ENCODE results near the gene WDSUB1.

The WDSUB1 gene

DNA sequence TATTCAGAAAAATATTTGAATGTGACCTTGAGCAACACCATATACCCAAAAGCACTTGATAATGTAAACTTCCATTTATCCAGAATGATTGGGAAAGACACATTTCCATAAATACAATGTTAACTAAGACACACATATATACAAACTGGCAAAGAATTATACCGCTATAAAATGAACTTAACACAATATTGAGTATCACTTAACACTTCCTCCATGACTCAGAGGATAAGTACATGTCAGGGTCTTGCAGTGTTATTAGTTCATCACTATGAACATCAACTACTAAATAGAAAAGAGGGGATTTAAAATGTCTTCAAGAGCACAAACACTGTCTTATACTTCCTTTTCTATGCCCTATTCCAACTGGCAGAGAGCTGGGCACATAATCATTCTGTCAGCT lies 18.6 kb downstream of the WDSUB1 start:
- H3K4me1 ChIP-seq (ENCODE audit: control insufficient read depth in 1 of 2, insufficient read depth in 2 of 2, low read length in 2 of 2) = no peaks in the 10 kb centered on the region
- no peaks in the 10 kb centered on the region for H3K27me3 ChIP-seq (ENCODE audit: control insufficient read depth in 1 of 2, insufficient read depth in 2 of 2, low read length in 2 of 2)
- H3K27ac ChIP-seq (ENCODE audit: low read depth, low read length) = no peak overlapping the region
- H3K4me3 ChIP-seq (ENCODE audit: low read depth in 1 of 2, low read length in 2 of 2) = no peak overlapping the region
- peaks cover 4 to 14% of the 10 kb centered on the region in 2 donors for H3K36me3 ChIP-seq (ENCODE audit: control insufficient read depth in 1 of 2, insufficient read depth in 2 of 2, low read length in 2 of 2)
- no peak overlapping the region for H3K9ac ChIP-seq (ENCODE audit: low read depth in 1 of 2, low read length in 2 of 2)
- H3K9me3 ChIP-seq (ENCODE audit: control insufficient read depth in 1 of 2, low read length in 2 of 2) = no peaks in the 10 kb centered on the region

- Histone ChIP-seq H3K9ac (ENCODE audit: low read depth in 1 of 2, low read length in 2 of 2) (no peak overlapping the region), H3K9me3 (ENCODE audit: control insufficient read depth in 1 of 2, low read length in 2 of 2) (no peaks in the 10 kb centered on the region), H3K27ac (ENCODE audit: low read depth, low read length) (no peak overlapping the region), H3K36me3 (ENCODE audit: control insufficient read depth in 1 of 2, insufficient read depth in 2 of 2, low read length in 2 of 2) (peaks cover 3 to 10% of the 10 kb centered on the region in 2 donors), H3K4me3 (ENCODE audit: low read depth in 1 of 2, low read length in 2 of 2) (no peak overlapping the region), H3K4me1 (ENCODE audit: control insufficient read depth in 1 of 2, insufficient read depth in 2 of 2, low read length in 2 of 2) (no peaks in the 10 kb centered on the region), H3K27me3 (ENCODE audit: control insufficient read depth in 1 of 2, insufficient read depth in 2 of 2, low read length in 2 of 2) (no peaks in the 10 kb centered on the region)
These were observed 19.9 kb downstream of the WDSUB1 start for GRCh38 chr2:159266554-159266953.

GRCh38 chr2:159265171-159265576 lies 21.3 kb downstream of the WDSUB1 start:
- H3K36me3 ChIP-seq (ENCODE audit: control insufficient read depth in 1 of 2, insufficient read depth in 2 of 2, low read length in 2 of 2) = peaks cover 0 to 2% of the 10 kb centered on the region in 2 donors
- no peak overlapping the region for H3K9ac ChIP-seq (ENCODE audit: low read depth in 1 of 2, low read length in 2 of 2)
- H3K4me3 ChIP-seq (ENCODE audit: low read depth in 1 of 2, low read length in 2 of 2) = no peak overlapping the region

DNA sequence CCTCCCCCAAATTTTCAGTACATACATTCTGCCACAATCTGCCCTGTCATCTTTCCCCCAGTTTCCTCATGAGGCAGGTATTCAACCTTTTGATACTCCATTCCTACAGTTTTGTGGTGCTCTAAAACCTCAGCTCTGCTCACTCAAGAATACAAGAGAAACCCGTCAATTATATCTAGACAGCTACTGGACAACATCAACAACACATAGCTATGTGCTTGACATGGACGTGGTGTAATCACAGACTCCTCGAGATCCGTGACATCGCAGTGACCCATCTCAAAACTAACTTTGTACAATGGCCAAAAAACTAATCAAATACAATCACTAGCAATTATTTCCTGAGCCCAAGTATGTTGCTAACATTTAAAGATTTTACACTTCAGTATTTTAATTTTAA lies 23.6 kb downstream of the WDSUB1 start:
- no peaks in the 10 kb centered on the region for H3K27me3 ChIP-seq (ENCODE audit: control insufficient read depth in 1 of 2, insufficient read depth in 2 of 2, low read length in 2 of 2)
- no peak overlapping the region for H3K27ac ChIP-seq (ENCODE audit: low read depth, low read length)

More at GRCh38 chr2:159265171-159265576, 21.3 kb downstream of the WDSUB1 start:
- Histone ChIP-seq H3K9me3 (ENCODE audit: control insufficient read depth in 1 of 2, low read length in 2 of 2) (no peaks in the 10 kb centered on the region), H3K27ac (ENCODE audit: low read depth, low read length) (no peak overlapping the region), H3K4me1 (ENCODE audit: control insufficient read depth in 1 of 2, insufficient read depth in 2 of 2, low read length in 2 of 2) (no peaks in the 10 kb centered on the region), H3K27me3 (ENCODE audit: control insufficient read depth in 1 of 2, insufficient read depth in 2 of 2, low read length in 2 of 2) (no peaks in the 10 kb centered on the region)

GRCh38 chr2:159262226-159262625 lies 24.3 kb downstream of the WDSUB1 start:
- Histone ChIP-seq H3K9ac (ENCODE audit: low read depth in 1 of 2, low read length in 2 of 2) (no peak overlapping the region), H3K36me3 (ENCODE audit: control insufficient read depth in 1 of 2, insufficient read depth in 2 of 2, low read length in 2 of 2) (no peaks in the 10 kb centered on the region), H3K27me3 (ENCODE audit: control insufficient read depth in 1 of 2, insufficient read depth in 2 of 2, low read length in 2 of 2) (no peaks in the 10 kb centered on the region), H3K27ac (ENCODE audit: low read depth, low read length) (no peak overlapping the region), H3K4me1 (ENCODE audit: control insufficient read depth in 1 of 2, insufficient read depth in 2 of 2, low read length in 2 of 2) (no peaks in the 10 kb centered on the region), H3K4me3 (ENCODE audit: low read depth in 1 of 2, low read length in 2 of 2) (no peak overlapping the region), H3K9me3 (ENCODE audit: control insufficient read depth in 1 of 2, low read length in 2 of 2) (no peaks in the 10 kb centered on the region)

More for the DNA sequence above, 23.6 kb downstream of the WDSUB1 start:
- Histone ChIP-seq H3K4me1 (ENCODE audit: control insufficient read depth in 1 of 2, insufficient read depth in 2 of 2, low read length in 2 of 2) (no peaks in the 10 kb centered on the region), H3K4me3 (ENCODE audit: low read depth in 1 of 2, low read length in 2 of 2) (no peak overlapping the region), H3K9me3 (ENCODE audit: control insufficient read depth in 1 of 2, low read length in 2 of 2) (no peaks in the 10 kb centered on the region), H3K36me3 (ENCODE audit: control insufficient read depth in 1 of 2, insufficient read depth in 2 of 2, low read length in 2 of 2) (peaks cover 0 to 2% of the 10 kb centered on the region in 2 donors), H3K9ac (ENCODE audit: low read depth in 1 of 2, low read length in 2 of 2) (no peak overlapping the region)

DNA sequence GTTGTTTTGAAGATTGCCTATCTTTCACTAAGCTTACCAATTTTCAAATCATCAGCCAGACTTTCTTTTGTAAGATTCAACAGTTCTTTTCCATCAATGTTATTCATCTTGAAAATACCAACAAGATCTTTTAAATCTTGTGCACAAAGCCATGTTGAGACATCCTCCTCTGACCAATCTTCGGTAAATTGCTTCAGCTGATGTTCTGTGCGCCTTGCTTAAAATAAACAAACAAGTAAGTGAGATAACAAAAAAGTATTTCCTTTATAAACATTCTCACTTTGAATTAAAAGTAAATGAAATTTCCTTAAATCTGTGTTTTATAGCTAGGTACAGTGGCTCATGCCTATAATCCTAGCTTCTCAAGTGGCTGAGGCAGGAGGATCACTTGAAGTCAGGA lies 30.3 kb downstream of the WDSUB1 start:
- no peaks in the 10 kb centered on the region for H3K4me1 ChIP-seq (ENCODE audit: control insufficient read depth in 1 of 2, insufficient read depth in 2 of 2, low read length in 2 of 2)
- no peaks in the 10 kb centered on the region for H3K27me3 ChIP-seq (ENCODE audit: control insufficient read depth in 1 of 2, insufficient read depth in 2 of 2, low read length in 2 of 2)
- H3K9ac ChIP-seq (ENCODE audit: low read depth in 1 of 2, low read length in 2 of 2) = no peak overlapping the region
- H3K27ac ChIP-seq (ENCODE audit: low read depth, low read length) = no peak overlapping the region
- H3K36me3 ChIP-seq (ENCODE audit: control insufficient read depth in 1 of 2, insufficient read depth in 2 of 2, low read length in 2 of 2) = peaks cover 3 to 7% of the 10 kb centered on the region in 2 donors
- H3K4me3 ChIP-seq (ENCODE audit: low read depth in 1 of 2, low read length in 2 of 2) = no peak overlapping the region
- no peaks in the 10 kb centered on the region for H3K9me3 ChIP-seq (ENCODE audit: control insufficient read depth in 1 of 2, low read length in 2 of 2)

GRCh38 chr2:159252905-159253304 lies 33.6 kb downstream of the WDSUB1 start:
- Histone ChIP-seq H3K4me1 (ENCODE audit: control insufficient read depth in 1 of 2, insufficient read depth in 2 of 2, low read length in 2 of 2) (peaks cover 0 to 4% of the 10 kb centered on the region in 2 donors), H3K9ac (ENCODE audit: low read depth in 1 of 2, low read length in 2 of 2) (no peak overlapping the region), H3K4me3 (ENCODE audit: low read depth in 1 of 2, low read length in 2 of 2) (no peak overlapping the region), H3K36me3 (ENCODE audit: control insufficient read depth in 1 of 2, insufficient read depth in 2 of 2, low read length in 2 of 2) (peaks cover 3 to 7% of the 10 kb centered on the region in 2 donors), H3K27me3 (ENCODE audit: control insufficient read depth in 1 of 2, insufficient read depth in 2 of 2, low read length in 2 of 2) (no peaks in the 10 kb centered on the region), H3K9me3 (ENCODE audit: control insufficient read depth in 1 of 2, low read length in 2 of 2) (no peaks in the 10 kb centered on the region), H3K27ac (ENCODE audit: low read depth, low read length) (no peak overlapping the region)

- H3K9ac ChIP-seq (ENCODE audit: low read depth in 1 of 2, low read length in 2 of 2) = no peak overlapping the region
- H3K4me3 ChIP-seq (ENCODE audit: low read depth in 1 of 2, low read length in 2 of 2) = no peak overlapping the region
- no peak overlapping the region for H3K27ac ChIP-seq (ENCODE audit: low read depth, low read length)
- H3K27me3 ChIP-seq (ENCODE audit: control insufficient read depth in 1 of 2, insufficient read depth in 2 of 2, low read length in 2 of 2) = no peaks in the 10 kb centered on the region
- peaks cover 0 to 4% of the 10 kb centered on the region in 2 donors for H3K4me1 ChIP-seq (ENCODE audit: control insufficient read depth in 1 of 2, insufficient read depth in 2 of 2, low read length in 2 of 2)
- H3K9me3 ChIP-seq (ENCODE audit: control insufficient read depth in 1 of 2, low read length in 2 of 2) = peaks cover 0 to under 1% of the 10 kb centered on the region in 2 donors
- peaks cover 7 to 9% of the 10 kb centered on the region in 2 donors for H3K36me3 ChIP-seq (ENCODE audit: control insufficient read depth in 1 of 2, insufficient read depth in 2 of 2, low read length in 2 of 2)
These were observed 35.0 kb downstream of the WDSUB1 start for GRCh38 chr2:159251296-159252173.

DNA sequence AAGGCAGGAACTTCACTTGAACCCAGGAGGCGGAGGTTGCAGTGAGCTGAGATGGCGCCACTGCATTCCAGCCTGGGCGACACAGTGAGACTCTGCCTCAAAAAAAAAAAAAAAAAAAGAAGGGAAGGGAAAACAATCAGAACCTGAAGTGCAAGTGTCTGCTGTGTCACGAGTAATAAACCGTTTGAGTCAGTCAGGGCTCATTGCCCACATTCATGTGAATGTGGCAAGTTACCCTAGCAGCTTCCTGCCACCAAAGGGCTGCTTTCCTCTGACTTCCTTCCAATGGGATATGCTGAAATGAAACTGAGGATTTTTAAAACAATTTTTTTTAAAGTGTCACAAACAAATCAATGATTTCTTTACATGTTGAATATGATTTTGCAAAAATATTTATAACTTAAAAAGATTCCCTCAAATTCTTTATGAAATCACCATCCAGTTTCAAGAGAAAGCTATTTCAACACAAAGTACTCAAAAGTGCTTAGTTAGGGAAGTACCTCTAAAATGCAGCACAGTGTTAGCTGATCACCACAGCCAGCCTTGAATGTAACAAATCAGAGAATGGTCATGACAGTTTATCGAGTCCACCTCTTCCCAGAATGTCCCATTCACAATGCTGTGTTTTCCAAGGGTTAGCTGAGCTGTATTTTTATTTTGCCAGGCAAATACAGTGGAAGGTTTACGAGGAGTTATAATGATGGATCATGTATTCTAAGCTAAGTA lies 36.4 kb downstream of the WDSUB1 start:
- H3K9me3 ChIP-seq (ENCODE audit: control insufficient read depth in 1 of 2, low read length in 2 of 2) = peaks cover 0 to 3% of the 10 kb centered on the region in 2 donors
- no peak overlapping the region for H3K9ac ChIP-seq (ENCODE audit: low read depth in 1 of 2, low read length in 2 of 2)
- no peak overlapping the region for H3K4me3 ChIP-seq (ENCODE audit: low read depth in 1 of 2, low read length in 2 of 2)
- peaks cover 0 to 4% of the 10 kb centered on the region in 2 donors for H3K4me1 ChIP-seq (ENCODE audit: control insufficient read depth in 1 of 2, insufficient read depth in 2 of 2, low read length in 2 of 2)
- H3K36me3 ChIP-seq (ENCODE audit: control insufficient read depth in 1 of 2, insufficient read depth in 2 of 2, low read length in 2 of 2) = peaks cover 7 to 12% of the 10 kb centered on the region in 2 donors
- no peak overlapping the region for H3K27ac ChIP-seq (ENCODE audit: low read depth, low read length)
- no peaks in the 10 kb centered on the region for H3K27me3 ChIP-seq (ENCODE audit: control insufficient read depth in 1 of 2, insufficient read depth in 2 of 2, low read length in 2 of 2)
